ENCODE data around the gene TGFB1.

The TGFB1 gene

GRCh38 chr19:41323023-41323422 lies 30.7 kb downstream of the TGFB1 start:
- no peak overlapping the region for H3K4me3 ChIP-seq (ENCODE audit: low read depth, low read length)
- DNase-seq (ENCODE audit: low read depth) = no peak
- TF ChIP-seq, protein P1, sequence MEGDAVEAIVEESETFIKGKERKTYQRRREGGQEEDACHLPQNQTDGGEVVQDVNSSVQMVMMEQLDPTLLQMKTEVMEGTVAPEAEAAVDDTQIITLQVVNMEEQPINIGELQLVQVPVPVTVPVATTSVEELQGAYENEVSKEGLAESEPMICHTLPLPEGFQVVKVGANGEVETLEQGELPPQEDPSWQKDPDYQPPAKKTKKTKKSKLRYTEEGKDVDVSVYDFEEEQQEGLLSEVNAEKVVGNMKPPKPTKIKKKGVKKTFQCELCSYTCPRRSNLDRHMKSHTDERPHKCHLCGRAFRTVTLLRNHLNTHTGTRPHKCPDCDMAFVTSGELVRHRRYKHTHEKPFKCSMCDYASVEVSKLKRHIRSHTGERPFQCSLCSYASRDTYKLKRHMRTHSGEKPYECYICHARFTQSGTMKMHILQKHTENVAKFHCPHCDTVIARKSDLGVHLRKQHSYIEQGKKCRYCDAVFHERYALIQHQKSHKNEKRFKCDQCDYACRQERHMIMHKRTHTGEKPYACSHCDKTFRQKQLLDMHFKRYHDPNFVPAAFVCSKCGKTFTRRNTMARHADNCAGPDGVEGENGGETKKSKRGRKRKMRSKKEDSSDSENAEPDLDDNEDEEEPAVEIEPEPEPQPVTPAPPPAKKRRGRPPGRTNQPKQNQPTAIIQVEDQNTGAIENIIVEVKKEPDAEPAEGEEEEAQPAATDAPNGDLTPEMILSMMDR (IDR thresholded peaks at IDR 0.05; ENCODE audit: low read depth, low read length, missing control alignments) = no peak
- in situ Hi-C loops (cut with HindIII; ENCODE audit: low sequenced_read_pairs) = no loop called here

DNA sequence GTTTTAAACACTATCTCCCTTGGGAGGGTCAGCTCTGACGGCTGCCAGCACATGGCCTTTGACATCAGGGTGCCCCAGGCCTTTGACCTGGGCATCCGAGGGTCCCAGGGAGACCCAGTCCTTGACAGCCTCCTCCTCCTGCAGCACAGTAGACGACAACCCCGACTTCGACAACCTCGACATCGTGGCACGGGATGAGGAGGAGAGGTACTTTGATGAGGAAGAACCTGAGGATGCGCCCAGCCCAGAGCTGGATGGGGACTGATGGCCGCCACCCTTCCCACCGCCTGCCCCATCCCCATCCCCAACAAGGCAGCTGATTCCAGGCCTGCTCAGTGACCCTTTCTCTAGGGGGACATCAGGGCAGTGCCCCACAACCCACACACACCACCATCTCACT lies 31.3 kb downstream of the TGFB1 start:
- in situ Hi-C loops (cut with HindIII; ENCODE audit: low sequenced_read_pairs) = no loop called here
- TF ChIP-seq, protein P1 (IDR thresholded peaks at IDR 0.05; ENCODE audit: low read depth, low read length, missing control alignments) = no peak
- H3K4me3 ChIP-seq (ENCODE audit: low read depth, low read length) = no peak overlapping the region
- no peak for DNase-seq (ENCODE audit: low read depth)

DNA sequence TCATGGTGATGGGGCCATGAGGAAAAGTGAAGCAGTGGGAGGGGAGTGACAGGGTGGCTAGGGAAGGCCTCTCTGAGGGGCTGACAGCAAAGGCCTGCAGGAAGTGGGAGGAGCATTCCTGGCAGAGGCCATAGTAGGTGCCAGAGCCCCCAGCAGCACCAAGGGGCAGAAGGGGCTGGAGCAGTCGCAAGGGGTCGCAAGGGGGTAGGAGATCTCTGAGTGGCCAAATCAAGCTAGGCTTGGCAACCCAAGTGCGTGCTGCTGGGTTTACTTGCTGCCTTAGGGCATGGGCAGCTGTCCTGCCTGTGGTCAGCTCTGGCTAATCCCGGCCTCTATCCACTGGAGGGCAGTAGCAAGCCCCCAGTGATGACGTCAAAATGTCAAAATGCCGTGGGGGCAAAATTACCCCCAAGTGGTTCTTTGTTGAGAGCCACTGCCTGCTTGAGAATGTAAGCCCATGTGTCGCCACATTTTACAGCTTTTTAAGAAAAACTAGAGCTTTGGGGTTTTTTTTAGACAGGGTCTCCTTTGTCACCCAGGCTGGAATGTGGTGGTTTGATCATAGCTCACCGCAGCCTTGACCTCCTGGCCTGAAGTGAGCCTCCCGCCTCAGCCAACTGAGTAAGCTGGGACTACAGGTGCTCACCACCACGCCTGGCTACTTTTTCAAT lies 32.0 kb downstream of the TGFB1 start:
- TF ChIP-seq, protein P1 (IDR thresholded peaks at IDR 0.05; ENCODE audit: low read depth, low read length, missing control alignments) = peak; percentile 85
- H3K4me3 ChIP-seq (ENCODE audit: low read depth, low read length) = no peak overlapping the region
- peak; percentile 66 for DNase-seq (ENCODE audit: low read depth)
- in situ Hi-C loops (cut with HindIII; ENCODE audit: low sequenced_read_pairs) = no loop called here

GRCh38 chr19:41321204-41321599 lies 32.5 kb downstream of the TGFB1 start:
- TF ChIP-seq, protein P1 (IDR thresholded peaks at IDR 0.05; ENCODE audit: low read depth, low read length, missing control alignments) = no peak
- no peak overlapping the region for H3K4me3 ChIP-seq (ENCODE audit: low read depth, low read length)
- DNase-seq (ENCODE audit: low read depth) = no peak
- in situ Hi-C loops (cut with HindIII; ENCODE audit: low sequenced_read_pairs) = no loop called here

- no peak overlapping the region for H3K4me3 ChIP-seq (ENCODE audit: low read depth, low read length)
- DNase-seq (ENCODE audit: low read depth) = no peak
- in situ Hi-C loops (cut with HindIII; ENCODE audit: low sequenced_read_pairs) = no loop called here
- TF ChIP-seq, protein P1 (IDR thresholded peaks at IDR 0.05; ENCODE audit: low read depth, low read length, missing control alignments) = no peak
These were observed 33.2 kb downstream of the TGFB1 start for GRCh38 chr19:41320568-41320967.

GRCh38 chr19:41320185-41320518 lies 33.6 kb downstream of the TGFB1 start:
- no peak for DNase-seq (ENCODE audit: low read depth)
- TF ChIP-seq, protein P1 (IDR thresholded peaks at IDR 0.05; ENCODE audit: low read depth, low read length, missing control alignments) = no peak
- in situ Hi-C loops (cut with HindIII; ENCODE audit: low sequenced_read_pairs) = no loop called here
- no peak overlapping the region for H3K4me3 ChIP-seq (ENCODE audit: low read depth, low read length)

Data from astrocyte of the cerebellum (primary cell).